K562 (cell line): ENCODE measurements around the gene DIAPH3. TPM values are rescaled to one million over a fixed set of nuclear protein-coding genes. Genes with fewer than 3 reads are reported as not detected.

Source experiments
- ATAC-seq: fragments of 200-7000 bp; cut with Tn5 transposase; 3 replicates; pipeline ENCODE4 v1.9.1; 2020; ENCODE audit warnings: moderate library complexity
- BruUV-seq: library from RNA; stranded (reverse); fragments of 400-500 nt; replicated peaks from 2 replicates; lab custom pipeline; 2021; lab: Mats Ljungman, UMichigan
- CTCF ChIA-PET: fragments of 300-600 bp; formaldehyde crosslinking; extraction: SDS; loops from one replicate; lab custom pipeline; 2021; ENCODE audit warnings: low intra/inter-chr PET ratio; lab: Yijun Ruan, JAX
- POLR2A ChIA-PET: fragments of 300-600, 350-650 bp; sonication (Branson Sonifier 250); formaldehyde crosslinking; extraction: SDS; loops from one replicate; lab custom pipeline; 2021; ENCODE audit warnings: antibody characterized with exemption, inconsistent platforms; lab: Yijun Ruan, JAX
- DNase-seq, 4 experiments: peaks; one replicate each; pipeline versions ENCODE4 v3.0.0 to v3.0.0-alpha.2; 2011 to 2018; ENCODE audit warnings: low spot score in 3 of 4, mixed read lengths in 3 of 4; ENCODE audit errors: extremely low read depth in 1 of 4
- FAIRE-seq: peaks from 2 replicates; lab custom pipeline; 2011; peaks lifted over from hg19 to GRCh38; lab: Jason Lieb, UNC
- H2AFZ ChIP-seq: 2 replicates; pipeline ENCODE4 v1.6.0; 2011; ENCODE audit warnings: low read depth, low read length, control low read depth, inconsistent platforms
- H3K27ac ChIP-seq: fragments of 200-600 bp; 3 replicates; pipeline ENCODE4 v1.8.0; 2011; ENCODE audit warnings: low read depth, mild to moderate bottlenecking, control low read depth, inconsistent platforms, low read length, moderate library complexity, mixed read lengths; ENCODE audit errors: extremely low read depth
- H3K27me3 ChIP-seq, 2 experiments: fragments of 300-600 bp in 1 of 2; 2 replicates in 1 of 2; 3 replicates in 1 of 2; pipeline versions ENCODE4 v1.6.0 to v1.8.0; 2011; ENCODE audit warnings: inconsistent platforms in 2 of 2, low read length in 2 of 2, mild to moderate bottlenecking in 1 of 2, mixed read lengths in 1 of 2, moderate library complexity in 1 of 2; ENCODE audit not compliant: control insufficient read depth in 2 of 2, insufficient read depth in 2 of 2
- H3K36me3 ChIP-seq: fragments of 300-600 bp; 3 replicates; pipeline ENCODE4 v1.8.0; 2011; ENCODE audit warnings: mild to moderate bottlenecking, low read length, inconsistent platforms; ENCODE audit not compliant: control insufficient read depth, insufficient read depth
- H3K4me1 ChIP-seq, 2 experiments: fragments of 200-600 bp in 1 of 2; replicated peaks in 1 of 2; 2 replicates in 1 of 2; 3 replicates in 1 of 2; pipeline versions ENCODE4 v1.5.1 to v1.8.0; 2011; ENCODE audit warnings: inconsistent platforms in 2 of 2, low read length in 2 of 2, mild to moderate bottlenecking in 1 of 2, mixed read lengths in 1 of 2, moderate library complexity in 1 of 2; ENCODE audit not compliant: control insufficient read depth in 2 of 2, insufficient read depth in 2 of 2
- H3K4me2 ChIP-seq: 2 replicates; pipeline ENCODE4 v1.6.1; 2011; ENCODE audit warnings: low read length, control low read depth, inconsistent platforms, mixed read lengths; ENCODE audit not compliant: insufficient read depth
- H3K4me3 ChIP-seq: fragments of 200-600 bp; sonication (generic), shearing (Covaris generic); 2 replicates; pipeline ENCODE4 v1.5.1; 2016; ENCODE audit warnings: control low read depth, inconsistent platforms
- H3K79me2 ChIP-seq: fragments of 200-600 bp; 3 replicates; pipeline ENCODE4 v1.8.0; 2011; ENCODE audit warnings: low read length, inconsistent platforms; ENCODE audit not compliant: control insufficient read depth, insufficient read depth
- H3K9ac ChIP-seq, 2 experiments: 2 replicates each; pipeline versions ENCODE4 v1.6.0 to v1.6.1; 2011; ENCODE audit warnings: low read depth in 2 of 2, low read length in 2 of 2, control low read depth in 1 of 2, inconsistent platforms in 1 of 2, mild to moderate bottlenecking in 1 of 2, mixed read lengths in 1 of 2; ENCODE audit not compliant: insufficient read depth in 1 of 2
- H3K9me1 ChIP-seq: one replicate; pipeline ENCODE4 v1.6.0; 2011; ENCODE audit warnings: inconsistent platforms, mild to moderate bottlenecking, low read length, moderate library complexity; ENCODE audit not compliant: control insufficient read depth, insufficient read depth
- H3K9me3 ChIP-seq: replicated peaks from 2 replicates; pipeline ENCODE4 v1.5.1; 2011; ENCODE audit warnings: low read depth, low read length, inconsistent platforms; ENCODE audit not compliant: control insufficient read depth, insufficient read depth
- H4K20me1 ChIP-seq: replicated peaks from 2 replicates; pipeline ENCODE4 v1.6.1; 2011; ENCODE audit warnings: low read length, inconsistent platforms, mixed read lengths; ENCODE audit not compliant: control insufficient read depth, insufficient read depth
- DEAF1 ChIP-seq: fragments of 450-650 bp; formaldehyde crosslinking; IDR thresholded peaks from 2 replicates; pipeline ENCODE4 v1.4.0; 2020; ENCODE audit warnings: mild to moderate bottlenecking, moderate library complexity
- E2F6 ChIP-seq, 2 experiments: IDR thresholded peaks; 2 replicates each; pipeline ENCODE4 v1.6.1; 2011; ENCODE audit warnings: borderline replicate concordance in 1 of 2, control low read depth in 1 of 2, low read depth in 1 of 2, low read length in 1 of 2, mild to moderate bottlenecking in 1 of 2, mixed read lengths in 1 of 2, moderate library complexity in 1 of 2; ENCODE audit not compliant: insufficient read depth in 1 of 2, insufficient read length in 1 of 2, poor library complexity in 1 of 2, severe bottlenecking in 1 of 2; ENCODE audit errors: extremely low read depth in 1 of 2
- MLLT1 ChIP-seq, 2 experiments: fragments of 450-650 bp; IDR thresholded peaks; 2 replicates each; pipeline ENCODE4 v1.6.1; 2016
- TCF3 ChIP-seq: sonication (generic); formaldehyde crosslinking; IDR thresholded peaks from 2 replicates; pipeline ENCODE4 v1.4.0; 2020; ENCODE audit warnings: mild to moderate bottlenecking, missing genetic modification reagents
- ZNF695 ChIP-seq: fragments of 450-650 bp; formaldehyde crosslinking; IDR thresholded peaks from 2 replicates; pipeline ENCODE4 v1.4.0; 2020; ENCODE audit warnings: mild to moderate bottlenecking, moderate library complexity
- ZNF830 ChIP-seq: fragments of 250-450 bp; sonication (Bioruptor Pico); IDR thresholded peaks from 2 replicates; pipeline ENCODE4 v1.5.0; 2021; ENCODE audit warnings: mild to moderate bottlenecking
- WGBS: fragments of 100-300 bp; shearing (Covaris generic); methylation state at CpG from one replicate; pipeline ENCODE4 v1.1.6; 2016; ENCODE audit warnings: low coverage, mixed read lengths; ENCODE audit not compliant: insufficient coverage; ENCODE audit errors: missing lambda C conversion rate; 5-methylcytosine and 5-hydroxymethylcytosine counted together
- in situ Hi-C: fragments of 300-500 bp; cut with MboI; formaldehyde crosslinking; loops from 4 replicates; pipeline ENCODE4 v1.15.0; 2018; ENCODE audit warnings: inconsistent platforms, mixed read lengths
- intact Hi-C: fragments of 100-400 bp; cut with micrococcal nuclease; formaldehyde crosslinking; loops from 2 replicates; pipeline ENCODE4 v1.14.2; 2022
- polyA plus RNA-seq, 8 experiments: library from polyadenylated mRNA; depleted of rRNA in 4 of 8; stranded (reverse) in 5 of 8; unstranded in 3 of 8; fragments of >200 nt; fragmentation: Nextera tagmentation in 2 of 8; fragmentation: Illumina TruSeq in 1 of 8; extraction: Ambion mirVana in 2 of 8; extraction: Trizol in 1 of 8; gene quantifications; 2 replicates each; pipeline versions ENCODE4 v1.2.1 to v1.2.3, GENCODE V29; 2011 to 2014; ENCODE audit warnings: inconsistent platforms in 1 of 8, missing spikeins in 1 of 8
- total RNA-seq, 7 experiments: library from RNA; depleted of rRNA in 6 of 7; stranded (reverse); fragments of >200 nt in 6 of 7; fragmentation: Illumina TruSeq in 2 of 7; extraction: Trizol in 2 of 7; gene quantifications; 2 replicates each; pipeline versions ENCODE4 v1.2.1 to v1.2.3, GENCODE V29; 2011 to 2021; ENCODE audit warnings: low replicate concordance in 1 of 7

The DIAPH3 gene
- total and polyA plus RNA-seq, 9 of the 15 experiments (the other 6 are each of a cell fraction or from before 2014, with no cell fraction given): 9.0 to 18.7 (median 14.7) TPM

GRCh38 chr13:59839186-59839585 lies 324.5 kb downstream of the DIAPH3 start:
- TF ChIP-seq TCF3 (CRISPR knock-in tag): no peak
- no peak for TF ChIP-seq MLLT1 (IDR thresholded peaks at IDR 0.05)
- TF ChIP-seq E2F6 (IDR thresholded peaks at IDR 0.05; ENCODE audit: borderline replicate concordance in 1 of 2, extremely low read depth in 1 of 2, insufficient read depth in 1 of 2, insufficient read length in 1 of 2, low read depth in 1 of 2, low read length in 1 of 2, poor library complexity in 1 of 2, severe bottlenecking in 1 of 2): no peak
- TF ChIP-seq ZNF830 (CRISPR knock-in tag): no peak
- TF ChIP-seq ZNF695 (CRISPR knock-in tag): no peak
- no peak for TF ChIP-seq DEAF1
- H3K4me1 ChIP-seq: no peaks in the 10 kb centered on the region; a peak in 1 of 5 replicates
- H3K9me1 ChIP-seq: no peaks in the 10 kb centered on the region
- H3K4me2 ChIP-seq: no peak overlapping the region
- H3K4me3 ChIP-seq: no peak overlapping the region
- no peak for DNase-seq
- no TSS peak for BruUV-seq
- no peaks in the 10 kb centered on the region for H3K9me3 ChIP-seq
- H3K27ac ChIP-seq: no peak overlapping the region
- in situ Hi-C loops (no loop called here), intact Hi-C loops (no loop called here)
- H3K9ac ChIP-seq: no peak overlapping the region
- H3K27me3 ChIP-seq: no peaks in the 10 kb centered on the region
- H3K79me2 ChIP-seq: no peaks in the 10 kb centered on the region
- ChIA-PET POLR2A (no interaction called here), CTCF (no interaction called here)
- no peak overlapping the region for H2AFZ ChIP-seq
- no peaks in the 10 kb centered on the region for H3K36me3 ChIP-seq
- ATAC-seq: no peak
- 20% methylated on average over 1 of the region's 2 CpGs for WGBS
- no peak for FAIRE-seq
- no peaks in the 10 kb centered on the region for H4K20me1 ChIP-seq
